GM10847 (cell line): ENCODE data around the gene MAEL.

Experiments
- POLR2A ChIP-seq: IDR thresholded peaks from 2 replicates; pipeline ENCODE4 v1.6.1; 2011; ENCODE audit not compliant: insufficient read length; ENCODE audit errors: extremely low read depth

Gene MAEL

DNA sequence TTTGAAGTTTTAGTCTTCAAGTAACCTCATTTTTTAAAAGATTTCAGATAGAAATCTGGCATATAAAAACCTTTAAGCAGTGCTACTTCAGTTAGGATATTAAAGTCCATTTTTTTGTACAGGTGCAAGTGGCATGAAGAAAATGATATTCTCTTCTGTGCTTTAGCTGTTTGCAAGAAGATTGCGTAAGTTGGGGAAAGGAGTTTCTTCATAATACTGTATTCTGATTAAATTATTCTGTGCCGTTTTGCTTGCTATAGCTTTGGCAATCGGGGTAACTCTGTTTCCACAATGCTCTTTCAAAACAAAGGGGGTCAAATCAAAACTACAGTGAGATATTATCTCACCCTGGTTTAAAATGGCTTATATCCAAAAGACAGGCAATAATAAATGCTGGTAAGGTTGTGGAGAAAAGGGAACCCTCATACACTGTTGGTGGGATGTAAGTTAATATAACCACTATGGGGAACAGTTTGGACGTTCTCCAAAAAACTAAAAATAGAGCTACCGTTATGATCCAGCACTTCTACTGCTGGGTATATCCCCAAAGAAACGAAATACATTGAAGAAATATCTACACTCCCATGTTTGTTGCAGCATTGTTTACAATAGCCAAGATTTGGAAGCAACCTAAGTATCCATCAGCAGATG lies 27.1 kb downstream of the MAEL start:
- no peak for TF ChIP-seq POLR2A

DNA sequence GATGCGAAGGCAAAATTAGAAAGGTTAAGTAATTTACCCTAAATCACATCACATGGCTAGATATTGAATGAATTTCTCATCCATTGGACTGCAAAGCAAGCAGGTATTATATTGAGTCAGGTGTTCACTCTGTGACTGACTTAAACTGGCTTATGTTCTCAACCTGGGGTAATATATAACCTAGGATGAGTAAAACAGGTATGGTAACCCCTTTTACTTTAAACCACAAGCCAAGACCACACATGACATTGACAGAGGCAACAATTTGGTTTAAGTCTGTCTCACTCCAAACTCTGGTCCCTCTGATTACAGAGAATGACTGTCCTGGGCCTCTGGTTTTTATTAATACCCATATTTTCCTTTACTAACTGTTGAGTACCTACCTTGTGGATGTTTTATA lies 33.3 kb downstream of the MAEL start:
- no peak for TF ChIP-seq POLR2A

DNA sequence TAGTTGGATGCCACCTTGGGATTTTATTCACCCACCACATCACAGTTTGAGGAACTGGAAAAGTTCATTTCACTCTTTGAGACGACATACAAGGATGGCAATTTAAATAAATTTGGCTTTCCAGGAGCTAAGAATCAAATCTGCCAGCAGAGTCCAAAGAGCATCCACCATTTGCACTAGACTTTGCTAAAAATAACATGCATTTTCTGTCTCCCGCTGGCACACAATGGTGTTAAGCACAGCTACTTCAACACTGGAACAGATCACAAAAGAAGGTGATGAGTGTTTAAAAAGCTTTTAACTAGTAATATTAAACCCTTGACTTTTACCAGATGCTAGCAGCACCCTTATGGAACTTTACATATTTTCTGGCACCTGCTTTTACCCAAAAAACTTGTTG lies 44.6 kb downstream of the MAEL start:
- no peak for TF ChIP-seq POLR2A

DNA sequence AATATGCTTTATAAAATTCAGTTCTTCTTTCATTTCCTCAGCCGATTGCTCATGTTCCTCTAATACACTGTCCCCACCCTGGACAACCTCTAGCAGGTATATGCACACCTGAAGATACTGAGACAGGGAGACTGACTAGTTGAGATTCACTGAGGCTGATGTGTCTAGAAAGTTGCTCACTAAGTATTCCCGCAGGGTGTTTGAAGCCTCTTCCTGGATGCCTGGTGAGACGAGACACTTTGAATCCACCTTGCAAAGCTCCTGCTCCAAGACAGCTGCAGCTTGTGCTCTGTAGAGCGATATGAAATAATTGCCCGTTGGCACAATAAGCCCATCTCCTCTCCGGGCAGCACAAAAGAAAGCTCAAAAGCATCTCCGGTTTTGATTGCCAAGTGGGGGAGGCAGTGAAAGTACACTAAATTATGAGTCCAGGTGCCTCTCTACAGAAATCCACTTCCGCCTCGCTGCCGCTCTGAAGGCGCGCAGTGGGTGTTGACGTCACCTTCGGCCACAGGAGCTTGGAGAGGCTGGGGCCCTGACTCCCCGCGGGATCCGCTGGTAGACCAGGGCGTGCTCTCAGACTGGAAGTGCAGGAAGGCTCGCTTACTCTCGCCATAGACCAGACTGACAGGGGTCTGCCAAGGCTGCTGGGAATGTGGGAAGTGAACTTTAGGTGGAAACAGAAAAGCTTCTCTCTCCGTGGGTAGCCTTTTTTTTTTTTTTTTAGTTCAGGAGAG lies 54.8 kb downstream of the MAEL start:
- TF ChIP-seq POLR2A = no peak

DNA sequence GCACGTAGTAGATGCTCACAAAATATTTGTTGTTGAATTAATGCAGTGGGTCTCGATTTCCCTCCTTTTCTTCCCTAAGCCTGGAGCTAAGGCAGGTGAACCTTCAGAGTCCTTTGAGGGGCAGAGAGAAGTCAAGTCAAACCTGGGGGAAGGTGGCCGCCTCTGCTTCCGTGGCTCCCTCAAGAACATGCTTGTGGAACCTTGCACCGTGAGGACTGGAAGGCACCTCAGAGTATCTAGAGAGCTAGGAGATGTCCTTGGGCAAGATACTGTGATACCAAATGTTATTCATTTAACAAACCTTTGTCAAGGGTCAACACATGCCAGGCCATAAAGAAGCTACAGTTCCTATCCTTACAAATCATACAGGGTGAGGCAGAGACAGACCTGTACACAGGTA lies 62.8 kb downstream of the MAEL start:
- no peak for TF ChIP-seq POLR2A

DNA sequence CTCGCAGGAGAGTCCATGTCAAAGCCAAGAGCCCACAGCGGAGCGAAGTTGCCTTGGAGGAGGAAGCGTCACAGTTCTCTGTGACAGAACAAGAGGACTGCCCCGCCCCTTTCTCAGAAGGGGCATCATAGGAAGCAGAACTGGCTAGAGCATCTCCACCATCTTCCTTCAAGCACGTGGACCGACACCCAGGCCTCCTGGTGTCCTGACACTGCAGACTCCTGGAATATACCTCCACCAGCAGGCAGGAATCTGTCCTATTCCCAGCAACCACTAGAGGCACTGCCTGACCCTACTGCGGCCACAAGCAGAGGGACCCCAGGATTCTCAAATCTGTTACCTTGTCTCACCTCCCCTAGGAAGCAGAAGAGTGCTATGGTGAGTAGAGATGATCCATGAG lies 63.3 kb downstream of the MAEL start:
- no peak for TF ChIP-seq POLR2A

DNA sequence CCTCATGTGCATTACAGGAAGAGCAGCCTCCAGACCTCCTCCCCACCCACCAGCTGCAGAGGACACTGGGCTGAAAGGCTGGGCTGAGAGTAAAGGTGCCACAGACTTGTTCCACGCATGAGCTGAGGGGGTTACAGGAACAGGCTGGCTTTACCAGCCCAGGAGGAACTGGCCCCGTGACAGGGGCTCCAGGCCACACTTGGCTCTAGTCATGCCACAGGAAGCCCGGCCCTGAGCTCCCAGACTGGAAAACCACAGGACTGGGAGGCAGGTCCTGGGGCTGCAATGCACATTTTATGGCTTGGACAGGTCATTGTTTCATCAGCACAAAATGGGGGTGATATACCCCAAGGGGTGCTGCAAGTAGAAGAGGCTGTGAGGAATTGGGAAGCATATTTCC lies 65.5 kb downstream of the MAEL start:
- no peak for TF ChIP-seq POLR2A

DNA sequence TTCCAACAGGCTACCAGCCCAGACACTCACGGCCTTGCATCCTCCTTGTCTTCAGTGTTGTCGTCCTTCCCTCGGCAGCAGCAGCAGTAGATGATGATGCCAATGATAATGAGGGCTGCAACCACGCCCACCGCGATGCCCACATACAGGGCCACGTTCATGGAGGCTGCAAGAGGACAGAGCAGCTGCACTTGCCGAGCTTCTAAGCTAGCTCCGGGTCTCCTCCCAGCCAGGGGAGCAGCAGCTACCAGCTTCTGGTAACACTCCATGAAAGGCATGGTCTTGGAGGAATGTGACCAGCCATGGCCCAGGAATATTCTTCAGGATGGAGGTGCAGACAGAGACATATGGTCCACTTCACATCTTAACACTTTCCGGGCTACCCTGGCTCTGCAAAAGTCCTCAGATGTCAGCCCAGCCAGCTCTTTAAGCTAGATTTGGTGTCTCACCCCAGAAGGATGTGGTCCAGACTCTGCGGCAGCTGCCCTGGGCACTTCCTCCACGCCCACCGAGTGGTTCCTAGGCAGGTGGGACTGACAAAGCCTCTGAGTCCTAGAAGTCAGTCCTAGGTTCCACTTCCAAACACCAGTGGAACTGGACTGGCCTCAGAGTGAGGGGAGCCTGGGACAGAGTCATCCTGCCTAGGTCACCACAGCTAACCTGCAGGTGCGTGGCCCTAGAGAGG lies 66.0 kb downstream of the MAEL start:
- no peak for TF ChIP-seq POLR2A

DNA sequence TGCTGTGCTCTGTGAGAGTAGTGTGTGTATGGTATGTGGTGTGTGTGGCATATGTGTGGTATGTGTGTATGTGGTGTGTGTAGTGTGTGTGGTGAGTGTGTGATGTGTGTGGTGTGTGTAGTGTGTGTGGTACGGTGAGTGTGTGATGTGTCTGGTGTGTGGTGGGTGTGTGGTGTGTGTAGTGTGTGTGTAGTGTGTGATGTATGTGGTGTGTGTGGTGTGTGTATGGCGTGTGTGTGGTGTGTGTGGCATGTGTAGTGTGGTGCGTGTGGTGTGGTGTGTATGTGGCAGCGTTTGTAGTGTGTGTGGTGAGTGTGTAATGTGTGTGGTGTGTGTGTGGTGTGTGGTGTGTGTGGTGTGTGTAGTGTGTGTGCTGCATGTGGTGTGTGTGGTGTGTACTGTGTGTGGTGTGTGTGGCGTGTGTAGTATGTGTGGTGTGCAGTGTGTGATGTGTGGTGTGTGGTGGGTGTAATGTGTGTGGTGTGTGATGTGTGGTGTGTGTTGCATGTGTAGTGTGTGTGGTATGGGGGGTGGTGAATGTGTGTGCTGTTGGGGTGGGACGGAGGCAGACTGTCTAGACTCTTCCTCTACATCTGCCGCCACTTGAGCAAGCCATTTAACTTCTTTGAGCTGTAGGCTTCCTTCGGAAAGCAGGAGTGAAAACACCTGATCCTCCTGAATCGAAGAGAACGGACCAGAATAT lies 67.6 kb downstream of the MAEL start:
- TF ChIP-seq POLR2A = no peak

DNA sequence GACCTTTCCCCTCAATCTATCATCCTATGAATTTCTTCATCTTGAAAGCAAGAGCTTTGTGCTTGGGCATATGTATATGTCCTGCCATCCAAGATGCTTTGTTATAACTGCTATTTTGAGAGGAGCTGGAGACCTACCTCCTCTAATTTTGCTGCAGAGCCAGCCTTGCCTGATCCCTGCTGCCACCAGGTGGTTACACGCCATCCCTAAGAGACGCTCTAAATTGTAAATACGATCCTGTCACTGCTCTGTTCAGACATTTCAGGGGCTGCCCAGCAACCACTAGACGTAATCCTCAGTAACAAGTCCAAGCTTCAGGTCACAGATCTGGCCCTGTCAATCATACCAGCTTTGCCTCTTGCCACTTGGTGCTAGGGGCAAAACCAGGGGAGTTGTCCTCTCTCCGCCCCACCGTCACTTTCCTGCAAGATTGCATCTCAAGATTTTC lies 68.2 kb downstream of the MAEL start:
- TF ChIP-seq POLR2A = no peak

DNA sequence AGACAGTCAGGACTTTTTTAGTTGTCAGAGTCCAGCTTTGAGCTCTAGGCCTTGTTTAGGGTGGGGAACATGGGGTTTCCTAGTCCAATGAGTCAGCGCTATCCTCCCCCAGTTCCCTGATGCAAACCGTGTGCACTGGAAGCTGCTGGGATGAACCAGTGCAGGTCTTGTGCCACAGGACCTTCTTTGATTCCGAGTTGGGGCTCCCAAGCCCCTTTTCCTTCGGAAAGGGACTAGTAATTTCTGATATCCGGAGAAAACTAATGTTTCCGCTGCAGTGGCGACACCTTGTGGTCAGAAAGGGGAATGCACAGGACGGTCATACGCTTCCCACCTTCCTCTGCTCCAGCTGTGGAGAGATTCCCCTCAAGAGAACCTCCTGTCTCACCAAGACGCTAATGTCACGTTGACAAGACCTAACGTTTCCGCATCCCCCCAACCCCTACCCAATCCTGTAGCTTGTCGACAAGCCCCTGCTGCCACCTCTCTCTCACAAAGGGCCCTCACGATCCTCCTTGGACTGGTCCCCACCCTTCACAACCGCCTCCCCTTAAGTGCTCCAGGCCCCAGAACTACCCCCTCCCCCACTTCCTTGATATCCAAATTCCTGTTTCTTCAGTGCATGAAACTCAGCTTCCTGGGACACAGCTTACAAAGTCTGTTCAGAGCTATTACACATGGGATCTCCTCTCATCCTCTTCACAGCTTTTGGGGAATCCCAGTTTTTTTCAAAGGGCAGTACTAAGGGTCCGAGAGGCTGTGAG lies 70.1 kb downstream of the MAEL start:
- TF ChIP-seq POLR2A = no peak

DNA sequence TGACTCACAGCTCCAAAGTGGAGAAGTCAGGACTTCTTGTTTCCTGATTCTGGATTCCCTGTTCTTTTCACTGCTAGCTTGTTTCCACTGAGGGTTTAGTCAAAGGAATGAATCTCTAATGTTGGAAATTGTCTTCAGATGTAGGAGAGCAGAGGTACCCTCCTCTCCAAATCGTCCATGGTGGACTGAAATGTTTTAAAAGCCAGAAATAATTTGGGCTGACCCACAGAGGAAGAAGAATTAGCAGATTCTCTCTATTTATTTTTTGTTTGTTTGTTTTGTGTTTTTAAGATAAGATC lies 70.7 kb downstream of the MAEL start:
- no peak for TF ChIP-seq POLR2A

DNA sequence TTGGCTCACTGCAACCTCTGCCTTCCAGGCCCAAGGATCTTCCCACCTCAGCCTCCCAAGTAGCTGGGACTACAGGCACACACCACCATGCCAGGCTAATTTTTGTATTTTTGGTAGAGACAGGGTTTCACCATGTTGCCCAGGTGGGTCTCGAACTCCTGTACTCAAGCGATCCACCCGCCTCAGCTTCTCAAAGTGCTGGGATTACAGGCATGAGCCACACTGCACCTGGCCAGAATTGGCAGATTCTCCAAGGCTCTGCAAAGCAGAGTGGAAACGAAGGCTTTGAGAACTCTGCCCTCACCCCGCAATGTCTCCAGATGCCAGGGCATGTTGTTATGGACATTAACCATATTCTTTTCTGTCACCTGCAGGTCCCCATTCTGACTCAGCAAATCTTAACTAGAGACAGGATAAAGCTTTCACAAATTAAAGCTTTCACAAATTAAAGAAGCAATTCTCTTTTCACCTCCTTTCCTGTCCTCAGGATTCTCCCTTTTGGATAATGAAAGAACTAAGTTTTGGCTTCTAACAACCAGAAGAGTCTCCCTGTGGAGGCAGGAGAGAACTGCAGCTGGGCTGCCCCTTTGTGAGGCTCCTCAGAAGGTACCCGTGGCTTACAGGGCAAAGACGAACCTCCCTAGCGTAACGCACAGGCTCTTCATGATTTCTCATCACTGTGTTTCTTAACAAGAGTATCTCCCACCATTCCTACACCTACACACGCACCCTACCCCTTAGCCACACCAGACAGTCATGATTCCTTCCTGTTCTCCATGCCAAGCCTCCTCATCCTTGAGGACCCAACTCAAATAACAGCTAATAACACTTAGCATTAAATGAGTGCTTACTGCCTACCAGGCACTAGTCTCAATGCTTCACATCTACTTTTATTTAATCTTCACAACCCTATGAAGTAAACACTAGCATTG lies 71.3 kb downstream of the MAEL start:
- TF ChIP-seq POLR2A = no peak

DNA sequence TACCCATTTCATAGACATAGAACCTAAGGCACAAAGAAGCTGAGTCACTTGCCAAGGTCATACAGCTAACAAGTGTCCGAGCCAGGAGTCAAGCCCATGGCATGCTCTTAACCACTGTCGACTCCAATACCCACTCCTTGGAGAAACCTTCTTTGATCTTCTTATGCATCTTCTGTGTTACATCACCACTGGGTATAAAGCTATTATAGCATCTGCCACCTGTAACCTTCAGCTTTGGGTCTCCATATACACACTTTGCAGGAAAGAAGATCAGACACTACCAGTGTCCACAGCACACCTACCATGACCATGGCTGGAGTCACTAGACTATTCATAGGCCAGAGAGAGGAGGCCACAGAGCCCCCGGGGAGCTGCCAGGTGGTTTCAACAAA lies 72.0 kb downstream of the MAEL start:
- no peak for TF ChIP-seq POLR2A
